ENCODE data around the gene STARD5. TPM values are rescaled to one million over a fixed set of nuclear protein-coding genes. Genes with fewer than 3 reads are reported as not detected.
"Not testable (repeated sequence)": the region's sequence is repeated elsewhere in the genome, so short reads cannot be mapped to it uniquely, and the experiment has no call there.

STARD5 gene
- total RNA-seq (2014; rRNA removed; shearing (Covaris generic)): 0.40 and 0.89 TPM in 2 replicates
- 1.8 and 3.0 TPM in 2 replicates for polyA plus RNA-seq (2014; cell fraction: nucleus; rRNA removed)

- peak; percentile 95 for DNase-seq (ENCODE audit: extremely low read depth, low read depth)
Observed at GRCh38 chr15:81323944-81324881, at the start of gene STARD5. STARD5 (minus strand) TSS chr15:81324141; CDS start chr15:81324099, 42 bp downstream.

- no peak for DNase-seq (ENCODE audit: extremely low read depth, low read depth)
Observed at GRCh38 chr15:81373176-81373575, 49.2 kb upstream of the STARD5 start.

- DNase-seq (ENCODE audit: extremely low read depth, low read depth): no peak
Observed at GRCh38 chr15:81372575-81372974, 48.6 kb upstream of the STARD5 start.

GRCh38 chr15:81363718-81364500 lies 40.0 kb upstream of the STARD5 start:
- DNase-seq (ENCODE audit: extremely low read depth, low read depth): no peak

- no peak for DNase-seq (ENCODE audit: extremely low read depth, low read depth)
Observed at GRCh38 chr15:81363276-81363675, 39.3 kb upstream of the STARD5 start.

- no peak for DNase-seq (ENCODE audit: extremely low read depth, low read depth)
Observed at GRCh38 chr15:81362790-81363189, 38.8 kb upstream of the STARD5 start.

- no peak for DNase-seq (ENCODE audit: extremely low read depth, low read depth)
Observed at GRCh38 chr15:81361891-81362290, 38.0 kb upstream of the STARD5 start.

GRCh38 chr15:81360491-81360890 lies 36.5 kb upstream of the STARD5 start:
- no peak for DNase-seq (ENCODE audit: extremely low read depth, low read depth)

- DNase-seq (ENCODE audit: extremely low read depth, low read depth): no peak
Observed at GRCh38 chr15:81358248-81358647, 34.3 kb upstream of the STARD5 start.

- no peak for DNase-seq (ENCODE audit: extremely low read depth, low read depth)
Observed at GRCh38 chr15:81357180-81357686, 33.3 kb upstream of the STARD5 start.

- no peak for DNase-seq (ENCODE audit: extremely low read depth, low read depth)
Observed at GRCh38 chr15:81356252-81356651, 32.3 kb upstream of the STARD5 start.

GRCh38 chr15:81351651-81352050 lies 27.7 kb upstream of the STARD5 start:
- DNase-seq (ENCODE audit: extremely low read depth, low read depth): no peak

- DNase-seq (ENCODE audit: extremely low read depth, low read depth): no peak
Observed at GRCh38 chr15:81349271-81349670, 25.3 kb upstream of the STARD5 start.

- DNase-seq (ENCODE audit: extremely low read depth, low read depth): not testable (repeated sequence)
Observed at GRCh38 chr15:81348691-81349090, 24.8 kb upstream of the STARD5 start.

GRCh38 chr15:81347910-81348309 lies 24.0 kb upstream of the STARD5 start:
- DNase-seq (ENCODE audit: extremely low read depth, low read depth): no peak

- no peak for DNase-seq (ENCODE audit: extremely low read depth, low read depth)
Observed at GRCh38 chr15:81346611-81347010, 22.7 kb upstream of the STARD5 start.

GRCh38 chr15:81343371-81343770 lies 19.4 kb upstream of the STARD5 start:
- DNase-seq (ENCODE audit: extremely low read depth, low read depth): no peak

- no peak for DNase-seq (ENCODE audit: extremely low read depth, low read depth)
Observed at GRCh38 chr15:81341351-81341750, 17.4 kb upstream of the STARD5 start.

- no peak for DNase-seq (ENCODE audit: extremely low read depth, low read depth)
Observed at GRCh38 chr15:81339851-81340250, 15.9 kb upstream of the STARD5 start.

- no peak for DNase-seq (ENCODE audit: extremely low read depth, low read depth)
Observed at GRCh38 chr15:81339321-81339720, 15.4 kb upstream of the STARD5 start.
